Non-pigmented ciliary epithelial cell (primary cell): ENCODE data around the gene KRTAP4-7.
"Not testable (repeated sequence)": the region's sequence is repeated elsewhere in the genome, so short reads cannot be mapped to it uniquely, and the experiment has no call there.

Experiments
- DNase-seq: peaks from one replicate; pipeline ENCODE4 v3.0.0-alpha.2; 2010; ENCODE audit warnings: low read depth

KRTAP4-7 gene

DNA sequence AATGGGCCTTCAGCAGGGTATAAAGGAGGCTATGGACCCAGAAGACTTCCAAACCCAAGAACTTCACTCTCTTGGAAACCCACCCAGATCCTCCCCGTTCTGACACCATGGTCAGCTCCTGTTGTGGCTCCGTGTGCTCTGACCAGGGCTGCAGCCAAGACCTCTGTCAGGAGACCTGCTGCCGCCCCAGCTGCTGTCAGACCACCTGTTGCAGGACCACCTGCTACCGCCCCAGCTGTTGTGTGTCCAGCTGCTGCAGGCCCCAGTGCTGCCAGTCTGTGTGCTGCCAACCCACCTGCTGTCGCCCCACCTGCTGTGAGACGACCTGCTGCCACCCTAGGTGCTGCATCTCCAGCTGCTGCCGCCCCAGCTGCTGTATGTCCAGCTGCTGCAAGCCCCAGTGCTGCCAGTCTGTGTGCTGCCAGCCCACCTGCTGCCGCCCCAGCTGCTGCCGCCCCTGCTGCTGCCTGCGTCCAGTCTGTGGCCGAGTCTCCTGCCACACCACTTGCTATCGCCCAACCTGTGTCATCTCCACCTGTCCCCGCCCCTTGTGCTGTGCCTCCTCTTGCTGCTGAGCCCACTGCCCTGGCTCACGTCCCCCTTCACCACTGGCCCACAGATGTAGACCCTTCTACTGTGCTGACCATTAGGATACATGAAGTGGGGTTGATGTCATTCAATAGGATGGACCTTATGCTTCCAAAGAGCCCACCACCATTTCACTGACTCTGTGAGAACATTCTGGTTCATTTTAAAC, at the start of gene KRTAP4-7:
Gene KRTAP4-7, plus strand, starts transcription at position 51 of the 757 bp plus-strand sequence. Its CDS starts 57 bp downstream, at position 108.
- DNase-seq: not testable (repeated sequence)

DNA sequence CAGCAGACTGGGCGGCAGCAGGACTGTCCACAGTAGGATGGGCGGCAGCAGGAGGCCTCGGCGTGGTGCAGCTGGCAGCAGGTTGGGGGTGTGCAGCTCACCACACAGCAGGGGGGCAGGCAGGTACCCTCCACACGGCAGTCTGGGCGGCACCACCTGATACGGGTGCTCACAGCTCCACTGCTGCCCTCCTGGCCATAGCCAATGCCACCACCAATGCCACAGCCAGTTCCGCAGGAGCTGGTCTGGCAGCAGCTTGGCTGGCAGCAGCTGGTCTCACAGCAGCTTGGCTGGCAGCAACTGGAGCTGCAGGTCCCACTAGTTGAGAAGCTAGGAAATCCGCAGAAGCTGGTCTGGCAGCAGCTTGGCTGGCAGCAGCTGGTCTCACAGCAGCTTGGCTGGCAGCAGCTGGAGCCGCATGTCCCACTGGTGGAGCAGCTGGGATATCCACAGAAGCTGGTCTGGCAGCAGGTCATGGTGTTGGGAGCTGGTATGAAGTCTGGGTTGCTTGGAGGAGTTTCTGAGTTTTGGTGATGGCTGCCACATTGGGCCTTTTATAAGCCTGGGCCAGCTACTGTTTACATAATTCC, 49.5 kb upstream of the KRTAP4-7 start, which contains the start of gene KRTAP1-3:
Gene KRTAP1-3, minus strand, starts transcription at position 529 of the 590 bp plus-strand sequence. Its CDS starts 53 bp downstream, at position 476.
- DNase-seq: not testable (repeated sequence)

DNA sequence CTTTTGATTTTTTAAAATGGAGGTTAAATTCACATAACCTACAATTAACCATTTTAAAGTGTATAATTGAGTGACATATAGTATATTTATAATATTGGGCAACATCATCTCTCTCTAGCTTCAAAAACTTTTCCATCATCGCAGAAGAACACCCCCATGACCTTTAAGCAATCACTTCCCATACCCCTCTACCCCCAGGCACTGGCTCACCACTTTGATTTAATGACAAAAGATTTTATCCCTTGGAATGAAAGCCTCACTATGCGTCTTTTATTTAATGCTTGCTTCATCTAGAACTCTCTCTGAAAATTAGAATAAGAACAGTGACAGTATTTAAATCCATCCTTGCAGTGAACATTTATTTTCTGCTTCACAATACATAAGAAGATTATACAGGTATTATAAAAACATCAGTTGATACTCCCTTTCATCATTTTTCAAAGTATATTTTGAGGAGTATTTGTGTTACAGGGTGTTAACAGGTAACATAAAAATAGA, 46.0 kb upstream of the KRTAP4-7 start:
- DNase-seq: no peak

DNA sequence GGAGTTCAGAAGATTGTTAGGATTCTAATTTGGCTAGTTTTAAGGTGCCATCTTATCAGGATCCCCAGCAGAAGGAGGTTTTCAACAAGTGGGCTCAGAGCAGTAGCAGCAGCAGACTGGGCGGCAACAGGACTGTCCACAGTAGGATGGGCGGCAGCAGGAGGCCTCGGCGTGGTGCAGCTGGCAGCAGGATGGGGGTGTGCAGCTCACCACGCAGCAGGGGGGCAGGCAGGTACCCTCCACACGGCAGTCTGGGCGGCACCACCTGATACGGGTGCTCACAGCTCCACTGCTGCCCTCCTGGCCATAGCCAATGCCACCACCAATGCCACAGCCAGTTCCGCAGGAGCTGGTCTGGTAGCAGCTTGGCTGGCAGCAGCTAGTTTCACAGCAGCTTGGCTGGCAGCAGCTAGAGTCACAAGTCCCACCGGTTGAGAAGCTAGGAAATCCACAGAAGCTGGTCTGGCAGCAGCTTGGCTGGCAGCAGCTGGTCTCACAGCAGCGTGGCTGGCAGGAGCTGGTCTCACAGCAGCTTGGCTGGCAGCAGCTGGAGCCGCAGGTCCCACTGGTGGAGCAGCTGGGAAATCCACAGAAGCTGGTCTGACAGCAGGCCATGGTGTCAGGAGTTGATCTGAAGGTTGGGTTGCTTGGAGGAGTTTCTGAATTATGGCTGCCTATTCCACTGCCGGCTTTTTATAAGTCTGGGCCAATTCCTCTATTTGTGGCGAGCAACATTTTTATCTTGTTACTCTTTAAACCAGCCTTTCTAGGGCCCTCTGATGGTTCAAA, 43.0 kb upstream of the KRTAP4-7 start, which contains the start of gene KRTAP1-1:
Gene KRTAP1-1, minus strand, starts transcription at position 668 of the 789 bp plus-strand sequence. Its CDS starts 53 bp downstream, at position 615.
- not testable (repeated sequence) for DNase-seq

DNA sequence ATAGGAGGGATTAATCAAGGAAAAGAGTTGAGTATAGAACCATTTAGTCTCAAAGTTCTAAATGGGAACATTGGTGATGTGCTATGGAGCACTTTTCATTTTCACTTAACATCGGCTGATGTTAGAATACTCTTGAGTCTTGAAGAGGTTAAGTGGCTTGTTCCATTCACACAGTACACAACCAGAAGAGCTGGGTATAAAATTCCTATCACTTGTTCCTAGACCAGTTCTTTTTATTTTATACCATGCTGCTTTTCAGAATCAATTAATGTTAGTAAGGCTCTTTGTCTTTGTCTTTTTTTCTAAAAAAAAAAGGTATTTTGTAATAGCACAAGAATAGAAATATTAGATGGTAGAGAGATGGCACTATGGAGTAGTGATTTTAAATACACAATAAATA, 41.0 kb upstream of the KRTAP4-7 start:
- DNase-seq: no peak

DNA sequence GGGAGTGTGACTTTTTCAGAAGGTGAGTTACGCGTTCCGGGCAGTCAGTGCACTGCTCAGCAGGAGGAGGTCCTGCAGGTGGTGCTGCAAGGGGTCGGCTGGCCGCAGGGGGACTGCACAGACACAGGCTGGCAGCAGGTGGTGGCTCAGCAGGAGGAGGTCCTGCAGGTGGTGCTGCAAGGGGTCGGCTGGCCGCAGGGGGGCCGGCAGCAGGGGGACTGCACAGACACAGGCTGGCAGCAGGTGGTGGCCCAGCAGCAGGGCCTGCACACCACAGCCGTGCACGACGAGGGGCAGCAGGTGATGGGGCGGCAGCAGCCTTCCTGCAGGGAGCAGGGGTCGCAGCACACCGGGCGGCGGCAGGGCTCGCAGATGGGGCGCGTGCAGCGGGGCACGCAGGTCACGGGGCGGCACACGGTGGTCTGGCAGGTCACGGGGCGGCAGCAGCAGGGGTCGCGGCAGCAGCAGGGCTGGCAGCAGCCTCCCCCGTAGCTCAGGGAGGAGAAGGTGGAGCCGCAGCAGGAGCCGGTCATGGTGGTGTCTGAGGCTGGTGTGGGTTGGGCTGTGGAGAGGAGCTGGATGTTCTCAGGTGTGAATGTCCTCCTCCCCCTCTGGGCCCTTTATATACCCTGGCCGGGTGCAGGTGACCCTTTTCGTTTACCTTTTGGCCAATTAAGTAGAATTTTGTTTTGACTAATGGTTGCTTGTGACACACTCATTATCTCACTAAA, 37.0 kb upstream of the KRTAP4-7 start, which contains the start of gene KRTAP2-1:
Gene KRTAP2-1, minus strand, starts transcription at position 582 of the 731 bp plus-strand sequence. Its CDS starts 49 bp downstream, at position 533.
- not testable (repeated sequence) for DNase-seq

DNA sequence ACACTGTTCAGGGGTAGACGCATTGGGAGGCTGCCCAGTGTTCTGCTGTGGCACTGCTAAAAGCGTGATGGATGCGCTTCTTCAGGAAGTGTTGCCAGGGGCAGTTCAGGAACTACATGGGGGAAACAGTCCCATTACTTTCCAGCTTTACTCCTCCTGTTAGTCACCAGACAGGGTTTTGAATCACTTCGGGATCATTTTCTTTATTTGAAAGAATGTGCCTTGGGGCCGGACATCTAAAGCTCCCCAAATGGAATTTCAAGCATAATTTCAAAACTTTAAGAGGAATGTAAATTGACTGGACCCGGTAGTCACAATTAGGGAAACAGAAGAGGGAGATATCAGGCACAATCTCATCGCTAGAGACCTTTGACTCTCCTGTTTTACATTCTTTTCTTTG, 35.5 kb upstream of the KRTAP4-7 start:
- DNase-seq: no peak

DNA sequence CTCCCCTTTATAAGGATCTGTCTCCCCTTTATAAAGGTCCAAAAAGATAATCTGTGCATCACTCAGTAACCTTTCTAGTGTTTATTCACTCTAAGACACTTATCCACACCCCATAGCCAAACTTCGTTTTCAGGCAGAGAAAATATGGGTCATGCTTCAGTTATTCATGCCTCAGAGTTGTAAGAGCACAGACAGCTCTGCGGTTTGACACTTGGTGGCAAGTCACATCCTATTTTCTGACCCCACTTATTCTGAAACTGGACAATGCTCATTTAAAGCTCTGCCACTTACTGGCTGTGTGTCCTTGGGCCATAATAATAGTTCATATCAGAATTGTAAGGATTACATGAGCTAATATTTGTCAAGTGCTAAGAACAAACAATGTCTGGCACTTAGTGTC, 34.8 kb upstream of the KRTAP4-7 start:
- peak; percentile 67 for DNase-seq

DNA sequence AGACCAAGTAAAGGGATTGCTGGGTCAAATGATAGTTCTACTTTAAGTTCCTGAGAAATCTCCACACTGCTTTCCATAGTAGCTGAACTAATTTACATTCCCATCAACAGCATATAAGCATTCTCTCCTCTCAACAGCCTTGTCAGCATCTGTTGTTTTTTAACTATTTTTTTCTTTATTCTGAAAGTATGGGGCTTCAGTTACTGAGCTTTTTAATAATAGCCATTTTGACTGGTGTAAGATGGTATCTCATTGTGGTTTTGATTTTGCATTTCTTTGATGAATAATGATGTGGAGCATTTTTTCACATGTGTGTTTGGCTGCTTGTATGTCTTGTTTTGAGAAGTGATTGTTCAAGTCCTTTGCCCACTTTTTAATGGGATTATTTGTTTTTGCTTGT, 31.4 kb upstream of the KRTAP4-7 start:
- no peak for DNase-seq

DNA sequence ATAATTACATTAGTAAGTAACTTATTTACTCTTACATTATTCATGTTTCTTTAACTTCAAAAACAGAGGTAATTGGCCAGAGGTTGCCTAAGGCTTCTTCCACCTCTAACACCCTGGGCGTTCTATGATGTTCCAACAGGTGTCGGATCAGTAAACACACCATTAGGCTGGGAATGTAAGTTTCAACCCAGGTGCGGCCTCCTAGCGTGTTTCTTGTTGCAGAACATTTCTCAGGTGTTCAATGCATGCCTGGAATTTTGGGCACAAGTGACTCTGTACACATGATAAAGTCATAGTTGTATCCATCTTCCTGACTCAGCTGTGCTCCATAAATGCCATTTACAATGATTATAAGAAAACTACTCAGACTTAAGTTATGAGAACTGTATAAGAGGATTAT, 29.9 kb upstream of the KRTAP4-7 start:
- DNase-seq: no peak

DNA sequence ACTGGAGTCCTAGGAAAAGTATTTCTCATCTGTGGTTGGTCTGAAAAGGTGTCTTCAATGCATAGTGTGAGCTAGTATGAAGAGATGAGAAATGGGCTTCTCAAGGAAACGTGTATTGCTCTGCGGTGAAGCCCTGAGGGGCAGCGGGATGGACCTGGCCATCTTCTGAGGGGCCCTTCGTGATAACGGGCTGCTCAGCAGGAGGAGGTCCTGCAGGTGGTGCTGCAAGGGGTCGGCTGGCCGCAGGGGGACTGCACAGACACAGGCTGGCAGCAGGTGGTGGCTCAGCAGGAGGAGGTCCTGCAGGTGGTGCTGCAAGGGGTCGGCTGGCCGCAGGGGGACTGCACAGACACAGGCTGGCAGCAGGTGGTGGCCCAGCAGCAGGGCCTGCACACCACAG, 29.4 kb upstream of the KRTAP4-7 start:
- DNase-seq: not testable (repeated sequence)

DNA sequence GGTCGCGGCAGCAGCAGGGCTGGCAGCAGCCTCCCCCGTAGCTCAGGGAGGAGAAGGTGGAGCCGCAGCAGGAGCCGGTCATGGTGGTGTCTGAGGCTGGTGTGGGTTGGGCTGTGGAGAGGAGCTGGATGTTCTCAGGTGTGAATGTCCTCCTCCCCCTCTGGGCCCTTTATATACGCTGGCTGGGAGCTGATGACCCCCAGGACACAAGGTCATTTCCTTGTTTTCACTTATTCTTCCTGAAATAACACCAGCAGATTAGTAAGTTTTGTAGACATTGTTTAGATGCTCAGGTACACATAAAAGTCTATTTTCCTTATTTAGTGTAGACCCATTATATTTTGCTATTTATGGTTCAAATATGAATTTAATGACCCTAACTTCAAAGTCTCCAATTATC, 28.8 kb upstream of the KRTAP4-7 start, which contains the start of gene KRTAP2-2:
Gene KRTAP2-2, minus strand, starts transcription at position 101 of the 400 bp plus-strand sequence. Its CDS starts 19 bp downstream, at position 82.
- DNase-seq: not testable (repeated sequence)

DNA sequence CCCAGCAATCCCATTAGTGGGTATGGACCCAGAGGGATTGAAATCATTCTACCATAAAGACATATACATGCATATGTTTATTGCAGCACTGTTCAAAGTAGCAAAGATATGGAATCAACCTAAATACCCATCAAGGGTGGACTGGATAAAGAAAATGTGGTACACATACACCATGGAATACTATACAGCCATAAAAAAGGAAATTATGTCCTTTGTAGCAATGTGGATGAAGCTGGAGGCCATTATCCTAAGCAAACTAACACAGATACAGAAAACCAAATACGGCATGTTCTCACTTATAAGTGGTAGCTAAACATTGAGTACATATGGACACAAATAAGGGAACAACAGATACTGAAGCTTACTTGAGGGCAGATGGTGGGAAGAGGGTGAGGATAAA, 26.4 kb upstream of the KRTAP4-7 start:
- no peak for DNase-seq

DNA sequence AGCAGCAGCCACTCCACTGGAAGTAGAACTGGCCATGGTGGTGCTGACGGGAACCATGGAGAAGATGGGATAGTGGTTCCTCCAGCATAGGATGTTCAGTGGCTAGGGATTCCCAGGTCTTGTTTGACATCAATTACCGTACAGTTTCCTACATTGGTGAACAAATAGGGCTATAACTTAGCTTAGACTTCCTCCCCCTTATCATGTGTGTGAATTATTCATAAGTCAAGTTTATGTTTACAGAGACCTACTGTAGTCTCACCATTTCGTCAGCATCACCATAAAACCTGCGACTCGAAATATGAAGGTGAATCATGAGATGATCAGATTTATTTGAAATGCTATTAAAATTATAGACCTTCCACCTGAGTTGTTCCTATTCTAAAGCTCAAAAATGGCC, 25.2 kb upstream of the KRTAP4-7 start:
- DNase-seq: no peak

DNA sequence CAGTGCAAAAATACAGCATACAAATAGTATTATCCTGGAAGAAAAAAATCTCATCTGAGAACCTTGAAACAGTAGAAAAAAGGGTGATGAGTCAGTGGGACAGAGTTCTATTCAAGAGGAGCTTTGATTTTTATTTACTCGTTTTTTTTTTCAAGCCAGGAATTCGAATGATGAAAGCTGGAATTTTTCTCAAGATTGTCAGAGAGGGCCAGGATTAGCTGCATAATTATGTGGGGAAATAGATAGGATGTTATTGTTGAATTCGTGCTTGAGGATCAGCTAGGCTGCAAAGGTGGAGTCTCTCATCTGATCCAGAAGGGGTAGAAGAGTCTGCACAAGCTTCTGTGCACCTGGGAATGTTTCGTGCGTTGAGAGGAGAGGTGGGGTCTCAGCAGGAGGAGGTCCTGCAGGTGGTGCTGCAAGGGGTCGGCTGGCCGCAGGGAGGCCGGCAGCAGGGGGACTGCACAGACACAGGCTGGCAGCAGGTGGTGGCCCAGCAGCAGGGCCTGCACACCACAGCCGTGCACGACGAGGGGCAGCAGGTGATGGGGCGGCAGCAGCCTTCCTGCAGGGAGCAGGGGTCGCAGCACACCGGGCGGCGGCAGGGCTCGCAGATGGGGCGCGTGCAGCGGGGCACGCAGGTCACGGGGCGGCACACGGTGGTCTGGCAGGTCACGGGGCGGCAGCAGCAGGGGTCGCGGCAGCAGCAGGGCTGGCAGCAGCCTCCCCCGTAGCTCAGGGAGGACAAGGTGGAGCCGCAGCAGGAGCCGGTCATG, 24.5 kb upstream of the KRTAP4-7 start:
- peak; percentile 86 for DNase-seq

DNA sequence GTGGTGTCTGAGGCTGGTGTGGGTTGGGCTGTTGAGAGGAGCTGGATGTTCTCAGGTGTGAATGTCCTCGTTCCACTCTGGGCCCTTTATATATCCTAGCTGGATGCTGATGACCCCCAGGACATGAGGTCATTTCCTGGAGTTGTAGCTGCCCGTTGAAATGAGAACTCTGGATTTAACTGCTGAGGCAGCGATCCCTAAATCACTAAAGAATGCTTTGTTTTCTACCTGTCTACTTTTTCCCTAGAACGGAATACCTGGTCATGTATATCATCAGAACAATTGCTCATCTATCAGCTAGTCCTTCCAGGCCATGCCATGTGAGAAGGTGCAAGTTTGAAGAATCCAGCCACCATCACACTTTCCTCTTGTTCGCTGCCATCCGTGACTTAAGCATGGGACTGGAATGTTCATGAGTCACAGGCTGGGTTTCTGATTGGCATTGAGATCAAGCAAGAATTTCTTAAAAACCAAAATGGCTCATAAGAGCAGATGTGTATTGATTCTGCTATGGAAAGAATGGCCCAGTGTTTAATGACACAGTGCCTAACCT, 23.8 kb upstream of the KRTAP4-7 start, which contains the start of gene KRTAP2-3:
Gene KRTAP2-3, minus strand, starts transcription at position 63 of the 553 bp plus-strand sequence. CDS start 64 bp downstream, outside the sequence.
- peak; percentile 92 for DNase-seq

DNA sequence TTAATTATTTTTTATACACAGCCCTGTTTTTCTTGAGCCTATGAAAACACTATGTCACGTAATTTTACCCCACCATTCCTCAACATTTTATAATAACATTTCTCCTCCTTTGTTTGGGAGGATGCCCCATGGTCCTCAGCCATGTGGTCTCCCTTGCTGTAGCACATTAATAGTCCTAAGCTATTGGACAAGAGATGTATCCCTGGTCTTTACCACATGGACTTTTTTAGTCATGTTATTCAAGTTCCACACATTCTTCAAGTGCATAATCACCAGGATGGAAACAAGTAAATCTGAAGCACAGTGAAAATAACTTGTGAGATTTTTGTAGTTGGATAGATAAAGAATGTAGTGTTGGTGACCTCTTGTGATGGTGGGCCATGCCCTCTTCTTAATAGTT, 22.0 kb upstream of the KRTAP4-7 start:
- DNase-seq: peak; percentile 93

DNA sequence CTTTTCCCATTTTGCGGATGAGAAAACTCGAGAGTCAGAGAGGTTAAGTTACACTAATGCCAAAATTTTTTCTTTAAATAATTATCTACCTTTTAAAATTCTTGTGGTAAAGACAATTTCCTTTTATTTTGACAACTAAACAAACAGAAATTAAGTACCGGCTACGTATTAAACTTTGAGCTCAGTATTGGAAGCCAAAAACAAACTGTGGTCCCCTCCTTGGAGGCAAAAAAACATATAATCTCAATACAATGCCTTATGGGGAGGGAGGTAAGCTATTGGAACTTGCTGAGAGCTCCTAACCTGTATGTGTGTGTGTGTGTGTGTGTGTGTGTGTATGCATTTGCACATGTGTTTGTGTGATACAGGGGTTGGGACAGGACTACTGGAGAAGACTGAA, 20.5 kb upstream of the KRTAP4-7 start:
- no peak for DNase-seq

DNA sequence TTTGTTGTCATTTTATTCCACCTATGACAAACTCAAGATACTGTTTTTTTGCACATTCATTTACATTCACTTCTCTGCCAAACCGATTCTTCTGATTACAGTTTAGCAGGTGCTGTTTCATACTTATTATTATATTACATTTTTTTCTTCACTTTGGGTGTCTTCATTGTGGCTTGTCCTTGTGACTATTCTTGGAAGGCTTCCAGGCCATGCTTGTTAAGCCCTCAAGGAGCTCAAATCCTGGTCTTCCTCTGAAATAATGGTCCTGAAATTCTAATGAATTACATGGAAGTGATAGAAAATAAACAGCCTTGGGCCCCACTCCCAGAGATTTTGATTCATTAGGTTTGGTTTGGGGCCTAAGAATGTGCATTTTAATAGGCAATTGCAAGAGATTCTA, 19.6 kb upstream of the KRTAP4-7 start:
- DNase-seq: no peak
